NCI-H2107 (cell line): ENCODE measurements around the gene PLEK.
"Not testable (repeated sequence)": the region's sequence is repeated elsewhere in the genome, so short reads cannot be mapped to it uniquely, and the experiment has no call there.

ENCODE experiments used
- DNase-seq: peaks from one replicate; lab custom pipeline; 2025; lab: John Stamatoyannopoulos, UW

Gene PLEK

GRCh38 chr2:68356599-68357239 is 8.4 kb upstream of the PLEK start:
- DNase-seq = no peak

DNA sequence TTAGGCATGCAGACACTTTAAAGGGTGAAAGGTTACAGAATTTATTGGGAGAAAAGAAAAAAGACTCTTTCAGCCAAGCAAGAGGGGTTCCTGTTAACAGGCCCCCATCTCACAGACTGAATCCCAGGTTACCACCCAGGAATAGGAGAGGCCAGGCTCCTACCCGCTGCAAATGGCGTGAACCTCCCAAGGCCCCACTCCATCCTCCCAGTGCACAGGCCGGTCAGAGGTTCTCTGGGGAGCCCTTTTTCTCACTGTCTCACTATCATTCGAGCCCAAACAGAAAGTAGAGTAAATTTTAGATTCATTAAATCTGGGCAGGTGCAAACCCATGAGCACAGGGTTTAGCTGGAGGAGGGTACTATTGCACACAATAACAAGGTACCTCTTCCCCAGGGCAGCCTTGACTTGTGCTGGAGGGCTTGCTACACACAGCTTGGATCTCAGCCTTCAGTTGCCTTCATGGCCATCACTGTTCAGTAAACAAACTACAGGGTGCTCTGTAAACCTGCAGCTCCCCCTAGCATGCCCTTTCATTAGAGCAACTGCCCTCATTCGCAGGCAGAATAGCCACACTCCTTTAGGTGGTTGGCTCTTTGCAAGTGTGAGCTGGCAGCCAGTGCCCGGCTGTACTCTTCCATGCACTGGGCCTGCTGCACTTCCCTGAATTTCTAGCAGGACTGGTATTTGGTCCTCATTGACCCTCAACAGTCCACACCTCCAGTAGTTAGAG is 7.3 kb upstream of the PLEK start:
- DNase-seq = peak; percentile 1

DNA sequence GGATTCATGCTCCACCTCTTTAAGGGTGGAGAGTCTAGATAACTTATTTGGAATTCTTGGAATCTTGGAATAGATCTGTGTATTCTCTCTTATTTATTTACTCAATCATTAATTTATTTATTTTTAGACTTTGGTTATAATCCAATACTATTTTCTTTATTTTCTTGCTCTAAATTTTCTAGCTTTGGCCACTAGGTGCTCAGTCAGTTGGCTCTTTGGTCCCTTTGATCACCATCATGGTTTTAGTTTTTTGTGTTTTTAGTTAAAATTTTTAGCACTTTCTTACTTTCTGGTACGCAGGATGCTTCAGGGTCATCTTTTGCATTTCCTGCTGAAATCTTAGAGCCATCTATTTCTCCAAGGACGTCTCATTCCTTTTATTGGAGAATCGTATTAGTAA is 5.2 kb upstream of the PLEK start:
- DNase-seq = no peak

- peak; percentile 36 for DNase-seq
These were observed 3.0 kb upstream of the PLEK start for GRCh38 chr2:68362069-68362468.

DNA sequence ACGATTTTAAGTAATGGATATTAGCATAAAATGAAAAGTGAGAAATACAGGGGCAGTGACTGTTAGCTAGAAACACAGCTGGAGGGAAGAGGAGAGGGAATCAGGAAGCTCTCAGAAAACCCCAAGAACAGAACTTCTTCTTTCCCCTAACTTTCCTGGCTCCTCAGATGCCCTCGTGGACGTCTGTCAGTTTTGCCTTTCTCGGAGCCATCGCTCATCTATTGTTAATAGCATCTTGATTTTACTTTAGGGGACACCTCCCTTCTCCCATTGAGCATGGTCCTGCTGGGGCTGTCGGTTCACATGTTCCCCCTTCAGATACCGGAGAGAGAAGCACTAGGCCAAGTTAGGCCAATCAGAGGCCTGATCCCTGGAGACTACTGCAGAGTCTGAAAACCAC is 2.3 kb upstream of the PLEK start:
- DNase-seq = no peak

DNA sequence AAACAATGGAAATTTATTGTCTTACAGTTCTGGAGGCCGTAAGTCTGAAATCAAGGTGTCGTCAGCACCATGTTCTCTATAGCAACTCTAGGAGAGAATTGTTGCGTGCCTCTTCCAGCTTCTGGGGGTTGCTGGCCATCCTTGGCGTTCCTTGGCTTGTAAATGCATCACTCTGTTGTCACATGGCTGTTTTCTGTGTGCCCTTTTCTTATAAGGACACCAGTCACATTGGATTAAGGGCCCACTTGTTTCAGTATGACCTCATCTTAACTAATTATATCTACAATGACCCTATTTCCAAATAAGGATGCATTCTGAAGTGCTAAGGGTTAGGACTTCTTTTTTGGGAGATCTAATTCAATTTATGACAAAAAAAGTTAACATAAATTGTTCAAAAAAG is 1.4 kb upstream of the PLEK start:
- no peak for DNase-seq

GRCh38 chr2:68366083-68366560 is 1.0 kb downstream of the PLEK start:
- DNase-seq = no peak

DNA sequence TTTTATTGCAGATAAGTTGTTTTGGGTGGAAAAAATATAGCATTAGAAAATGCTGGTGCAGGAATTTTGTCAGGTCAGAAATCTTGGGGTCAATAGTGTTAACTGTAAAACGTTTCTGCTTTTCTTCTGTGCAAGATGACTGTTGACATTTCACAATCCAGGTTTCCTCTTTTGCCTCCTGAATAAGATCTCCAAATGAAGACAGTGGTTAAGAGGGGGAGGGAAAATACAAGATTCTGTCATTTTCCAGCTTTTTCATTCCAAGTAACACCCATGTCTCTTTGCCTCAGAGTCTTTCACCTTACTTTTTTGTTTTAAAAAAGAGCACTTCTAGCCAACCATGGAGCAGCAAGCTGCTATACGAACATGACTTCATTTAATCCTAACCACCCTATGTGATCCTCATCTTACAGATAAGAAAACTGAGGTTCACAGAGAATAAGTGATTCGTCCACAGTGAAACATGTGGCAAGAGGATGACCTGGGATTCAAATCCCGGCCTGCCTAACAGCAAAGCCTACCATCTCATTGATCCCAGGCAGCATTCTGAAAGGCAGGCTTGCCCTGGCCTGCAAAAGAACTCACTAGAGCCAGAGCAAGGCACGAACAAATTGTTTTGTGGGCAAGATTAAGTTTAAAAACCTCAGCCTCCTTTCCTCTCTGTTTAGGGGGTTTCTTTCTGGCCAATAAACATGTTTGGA is 3.0 kb downstream of the PLEK start:
- no peak for DNase-seq

- DNase-seq = no peak
These were observed 3.7 kb downstream of the PLEK start for GRCh38 chr2:68368654-68369336.

GRCh38 chr2:68369337-68369734 is 4.3 kb downstream of the PLEK start:
- no peak for DNase-seq

- DNase-seq = no peak
These were observed 6.1 kb downstream of the PLEK start for GRCh38 chr2:68371138-68371537.

GRCh38 chr2:68371581-68371980 is 6.5 kb downstream of the PLEK start:
- DNase-seq = no peak

DNA sequence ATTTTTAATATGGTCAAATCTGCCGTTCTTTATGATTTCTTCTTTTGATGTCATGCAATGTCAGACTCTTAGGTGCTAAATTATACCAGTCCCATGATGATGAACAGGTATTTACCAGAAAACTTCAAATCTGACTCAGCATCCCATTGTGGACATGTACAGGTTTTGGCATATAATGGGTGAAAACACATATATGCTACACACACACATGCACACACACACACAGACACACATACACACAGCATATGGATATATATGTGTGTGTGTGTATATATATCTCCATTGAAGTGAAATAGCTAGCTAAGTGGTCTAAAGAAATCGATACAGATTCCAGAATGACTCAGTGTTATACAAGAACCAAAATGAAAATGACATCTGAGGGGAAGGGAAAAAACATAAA is 7.4 kb downstream of the PLEK start:
- DNase-seq = no peak

GRCh38 chr2:68374184-68374583 is 9.1 kb downstream of the PLEK start:
- DNase-seq = no peak

DNA sequence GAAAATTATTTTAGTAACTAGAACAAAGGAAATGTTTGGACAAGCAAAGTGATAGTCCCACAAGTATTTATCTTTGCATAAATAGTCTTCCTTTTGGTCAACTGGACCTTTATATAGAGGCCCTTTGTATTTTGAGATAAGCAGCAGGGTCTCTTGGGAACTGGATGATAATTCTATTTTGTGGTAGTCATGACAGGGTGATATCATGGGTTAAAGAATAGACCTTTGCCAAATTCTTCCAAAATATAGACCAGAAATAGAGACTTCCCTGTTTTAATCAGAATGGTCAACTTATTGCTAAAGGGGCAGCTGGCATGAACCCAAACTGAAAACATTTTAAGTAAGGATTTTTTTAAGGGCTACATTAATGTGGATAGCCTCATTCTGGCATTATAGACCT is 10.5 kb downstream of the PLEK start:
- no peak for DNase-seq

- DNase-seq = no peak
These were observed 12.2 kb downstream of the PLEK start for GRCh38 chr2:68377137-68377780.

- not testable (repeated sequence) for DNase-seq
These were observed 13.7 kb downstream of the PLEK start for GRCh38 chr2:68378779-68379178.

DNA sequence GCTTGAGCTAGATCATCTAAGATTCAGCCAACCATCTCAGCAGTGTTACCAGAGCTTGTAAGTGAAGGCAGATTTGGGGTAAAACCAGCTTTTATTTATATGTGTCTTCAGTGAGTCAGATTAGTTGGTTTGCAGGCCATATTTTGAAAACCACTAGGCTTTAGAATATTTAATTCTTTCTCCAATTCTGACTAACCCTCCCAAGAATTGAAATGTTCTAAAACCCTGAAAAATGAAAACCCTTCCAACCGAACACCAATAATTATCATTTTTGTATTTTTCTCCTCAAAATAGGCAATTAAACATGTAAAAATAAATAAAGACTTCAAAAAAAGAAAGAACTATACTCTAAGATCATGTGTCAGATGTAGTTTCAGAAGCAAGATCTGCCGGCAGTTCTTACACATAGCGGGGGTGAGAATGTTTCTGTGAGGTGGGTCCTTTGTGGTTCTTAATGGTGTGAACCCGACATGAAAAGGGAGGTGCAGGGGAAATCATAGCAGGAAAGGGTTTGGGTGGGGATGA is 14.2 kb downstream of the PLEK start:
- DNase-seq = no peak

- DNase-seq = no peak
These were observed 18.7 kb downstream of the PLEK start for GRCh38 chr2:68383778-68384177.

GRCh38 chr2:68384485-68385107 is 19.5 kb downstream of the PLEK start:
- no peak for DNase-seq

GRCh38 chr2:68385220-68385906 is 20.3 kb downstream of the PLEK start:
- DNase-seq = no peak
